Measurements from ENCODE around the gene GNB2. TPM values are rescaled to one million over a fixed set of nuclear protein-coding genes. Genes with fewer than 3 reads are reported as not detected.

Gene GNB2
- total and polyA plus RNA-seq, 2 of the 13 experiments (the other 11 are each of a cell fraction or from before 2014, with no cell fraction given): 48.3 to 67.1 TPM

GRCh38 chr7:100723732-100724275, 50.3 kb downstream of the GNB2 start (continued):
- TF ChIP-seq THAP9 (CRISPR knock-in tag; IDR thresholded peaks at IDR 0.05; ENCODE audit: borderline replicate concordance) (no peak), ETS1 (CRISPR knock-in tag; IDR thresholded peaks at IDR 0.05) (no peak), ZFP36L2 (CRISPR knock-in tag; IDR thresholded peaks at IDR 0.05) (no peak), ZNF275 (CRISPR knock-in tag; IDR thresholded peaks at IDR 0.05; ENCODE audit: borderline replicate concordance) (no peak), ZNF501 (CRISPR knock-in tag; IDR thresholded peaks at IDR 0.05) (peak; percentile 38; the same call in 1 of the 2 replicates), YY1 (IDR thresholded peaks at IDR 0.05; ENCODE audit: insufficient read depth, insufficient replicate concordance, low read depth, low read length) (no peak), MEIS1 (CRISPR knock-in tag; IDR thresholded peaks at IDR 0.05; ENCODE audit: borderline replicate concordance) (no peak; the same call in 1 of the 2 replicates), ZNF232 (CRISPR knock-in tag; IDR thresholded peaks at IDR 0.05; ENCODE audit: borderline replicate concordance) (no peak), HMGXB3 (CRISPR knock-in tag; IDR thresholded peaks at IDR 0.05; ENCODE audit: borderline replicate concordance) (no peak), USF2 (IDR thresholded peaks at IDR 0.05; ENCODE audit: low read depth, low read length) (no peak), USF2 (CRISPR knock-in tag; IDR thresholded peaks at IDR 0.05; ENCODE audit: borderline replicate concordance) (no peak), IKZF5 (CRISPR knock-in tag; IDR thresholded peaks at IDR 0.05) (peak; percentile 81; the same call in 1 of the 2 replicates), HDAC1 (CRISPR knock-in tag; IDR thresholded peaks at IDR 0.05) (peak; percentile 83), ZNF598 (CRISPR knock-in tag; IDR thresholded peaks at IDR 0.05; ENCODE audit: borderline replicate concordance) (0 out of 2 replicates have a peak, but pooled peaks have one; percentile 59), BORCS8-MEF2B (CRISPR knock-in tag; IDR thresholded peaks at IDR 0.05) (no peak)
